PC-9 (cell line): Measurements from ENCODE around the gene SPSB4. TPM values are rescaled to one million over a fixed set of nuclear protein-coding genes. Genes with fewer than 3 reads are reported as not detected.

ENCODE experiments used
- BruUV-seq: library from RNA; stranded (reverse); fragments of 400-500 nt; replicated peaks from 2 replicates; lab custom pipeline; 2021; lab: Mats Ljungman, UMichigan
- CTCF ChIA-PET: fragments of 300-600 bp; sonication (Branson Sonifier 250); formaldehyde crosslinking; loops from one replicate; lab custom pipeline; 2022; ENCODE audit warnings: antibody characterized with exemption; lab: Charles Lee
- POLR2A ChIA-PET: fragments of 300-600 bp; sonication (Branson Sonifier 250); formaldehyde crosslinking; loops from one replicate; lab custom pipeline; 2022; ENCODE audit warnings: antibody characterized with exemption; ENCODE audit not compliant: unreplicated experiment; lab: Charles Lee
- DNase-seq, 2 experiments: peaks; one replicate each; pipeline versions ENCODE4 v3.0.0 to v3.0.0-alpha.2; 2015 to 2022; ENCODE audit warnings: mixed read lengths in 1 of 2
- H2AFZ ChIP-seq: fragments of 200-600 bp; sonication (generic); 2 replicates; pipeline ENCODE4 v1.8.1; 2017; ENCODE audit warnings: antibody characterized with exemption
- H3F3A ChIP-seq: fragments of 200-600 bp; sonication (generic); 2 replicates; pipeline ENCODE4 v1.8.1; 2017; ENCODE audit warnings: antibody characterized with exemption, mild to moderate bottlenecking, low read depth; ENCODE audit not compliant: insufficient read depth
- H3K27ac ChIP-seq: fragments of 200-600 bp; sonication (generic); 2 replicates; pipeline ENCODE4 v1.6.1; 2016; ENCODE audit warnings: mixed run types
- H3K27me3 ChIP-seq: fragments of 200-600 bp; sonication (generic); 2 replicates; pipeline ENCODE4 v1.6.1; 2016; ENCODE audit warnings: low read depth, mixed run types; ENCODE audit not compliant: insufficient read depth
- H3K36me3 ChIP-seq: fragments of 200-600 bp; sonication (generic); 2 replicates; pipeline ENCODE4 v1.6.1; 2016; ENCODE audit warnings: low read depth, mixed run types
- H3K4me1 ChIP-seq: fragments of 200-600 bp; sonication (generic); replicated peaks from 2 replicates; pipeline ENCODE4 v1.6.1; 2016; ENCODE audit warnings: mixed run types; ENCODE audit not compliant: insufficient read depth
- H3K4me2 ChIP-seq: fragments of 200-600 bp; sonication (generic); 2 replicates; pipeline ENCODE4 v1.6.1; 2017; ENCODE audit warnings: mixed run types
- H3K4me3 ChIP-seq: fragments of 200-600 bp; sonication (generic); 2 replicates; pipeline ENCODE4 v1.6.1; 2016; ENCODE audit warnings: mixed run types
- H3K79me2 ChIP-seq: fragments of 200-600 bp; sonication (generic); 2 replicates; pipeline ENCODE4 v1.6.1; 2017; ENCODE audit warnings: low read depth, mixed run types
- H3K9me2 ChIP-seq: fragments of 200-600 bp; sonication (generic); 2 replicates; pipeline ENCODE4 v1.8.1; 2017; ENCODE audit warnings: mild to moderate bottlenecking; ENCODE audit not compliant: insufficient read depth
- H3K9me3 ChIP-seq: fragments of 200-600 bp; sonication (generic); 2 replicates; pipeline ENCODE4 v1.8.1; 2016; ENCODE audit warnings: low read depth; ENCODE audit not compliant: insufficient read depth
- H4K20me1 ChIP-seq: fragments of 200-600 bp; sonication (generic); 2 replicates; pipeline ENCODE4 v1.8.1; 2017; ENCODE audit not compliant: insufficient read depth
- CTCF ChIP-seq: fragments of 200-600 bp; sonication (generic); conservative IDR thresholded peaks from 2 replicates; pipeline ENCODE4 v1.6.1; 2017; ENCODE audit warnings: mixed run types, antibody characterized with exemption, mild to moderate bottlenecking, moderate library complexity
- EZH2 ChIP-seq: fragments of 200-600 bp; sonication (generic); IDR thresholded peaks from 2 replicates; pipeline ENCODE4 v1.8.0; 2017; ENCODE audit warnings: antibody characterized with exemption, low read depth
- intact Hi-C: fragments of 100-400 bp; cut with micrococcal nuclease; formaldehyde crosslinking; loops from one replicate; pipeline ENCODE4 v1.10.0; 2022; ENCODE audit not compliant: unreplicated experiment
- total RNA-seq: library from RNA; stranded (reverse); gene quantifications from 2 replicates; pipeline ENCODE4 v1.2.3, GENCODE V29; 2021

Gene SPSB4
- total RNA-seq, 1 experiment from 2014 or later: not detected

GRCh38 chr3:141152801-141153678 is 101.9 kb downstream of the SPSB4 start:
- no peak for TF ChIP-seq CTCF
- TF ChIP-seq EZH2: no peak
- no peak overlapping the region for H3K27ac ChIP-seq
- no peak overlapping the region for H2AFZ ChIP-seq
- H3K9me3 ChIP-seq: no peaks in the 10 kb centered on the region
- no peaks in the 10 kb centered on the region for H4K20me1 ChIP-seq
- H3F3A ChIP-seq: no peaks in the 10 kb centered on the region
- no peak overlapping the region for H3K4me2 ChIP-seq
- ChIA-PET POLR2A (no interaction called here), CTCF (no interaction called here)
- intact Hi-C loops: no loop called here
- BruUV-seq: no TSS peak
- no peak overlapping the region for H3K4me3 ChIP-seq
- no peak for DNase-seq
- no peaks in the 10 kb centered on the region for H3K9me2 ChIP-seq
- peaks cover 6% of the 10 kb centered on the region; the same call in 1 of the 2 replicates for H3K27me3 ChIP-seq
- H3K4me1 ChIP-seq: no peaks in the 10 kb centered on the region
- H3K36me3 ChIP-seq: no peaks in the 10 kb centered on the region
- no peaks in the 10 kb centered on the region for H3K79me2 ChIP-seq

- POLR2A ChIA-PET: no interaction called here
These were observed 102.5 kb downstream of the SPSB4 start for GRCh38 chr3:141153679-141153966.

GRCh38 chr3:141164852-141165251 is 113.7 kb downstream of the SPSB4 start:
- H3K4me3 ChIP-seq: no peak overlapping the region
- BruUV-seq: no TSS peak
- ChIA-PET POLR2A (no interaction called here), CTCF (no interaction called here)
- H3K4me1 ChIP-seq: no peaks in the 10 kb centered on the region
- no peak for TF ChIP-seq EZH2
- TF ChIP-seq CTCF: no peak
- no peaks in the 10 kb centered on the region for H3K79me2 ChIP-seq
- H3K9me3 ChIP-seq: no peaks in the 10 kb centered on the region; the same call in 1 of the 2 replicates
- H2AFZ ChIP-seq: no peak overlapping the region
- intact Hi-C loops: no loop called here
- no peaks in the 10 kb centered on the region for H4K20me1 ChIP-seq
- H3K27ac ChIP-seq: no peak overlapping the region
- no peaks in the 10 kb centered on the region for H3F3A ChIP-seq
- H3K9me2 ChIP-seq: no peaks in the 10 kb centered on the region; the same call in 1 of the 2 replicates
- no peak for DNase-seq
- H3K27me3 ChIP-seq: peaks cover 52% of the 10 kb centered on the region
- no peaks in the 10 kb centered on the region for H3K36me3 ChIP-seq
- H3K4me2 ChIP-seq: no peak overlapping the region

More at GRCh38 chr3:141153679-141153966, 102.5 kb downstream of the SPSB4 start:
- no peaks in the 10 kb centered on the region for H3K9me2 ChIP-seq
- peaks cover 6% of the 10 kb centered on the region; the same call in 1 of the 2 replicates for H3K27me3 ChIP-seq
- BruUV-seq: no TSS peak
- no peaks in the 10 kb centered on the region for H3K9me3 ChIP-seq
- CTCF ChIA-PET: no interaction called here
- no peak overlapping the region for H2AFZ ChIP-seq
- H3K4me3 ChIP-seq: no peak overlapping the region
- DNase-seq: no peak
- intact Hi-C loops: no loop called here
- H3K4me1 ChIP-seq: no peaks in the 10 kb centered on the region
- no peak overlapping the region for H3K4me2 ChIP-seq
- no peaks in the 10 kb centered on the region for H3K36me3 ChIP-seq
- TF ChIP-seq CTCF: no peak
- TF ChIP-seq EZH2: no peak
- no peak overlapping the region for H3K27ac ChIP-seq
- no peaks in the 10 kb centered on the region for H3F3A ChIP-seq
- no peaks in the 10 kb centered on the region for H4K20me1 ChIP-seq
- no peaks in the 10 kb centered on the region for H3K79me2 ChIP-seq
